Measurements from ENCODE around the gene SLC5A11. TPM values are rescaled to one million over a fixed set of nuclear protein-coding genes. Genes with fewer than 3 reads are reported as not detected.

SLC5A11 gene
- total and polyA plus RNA-seq, 2 of the 13 experiments (the other 11 are each of a cell fraction or from before 2014, with no cell fraction given): 1.2 to 3.3 TPM

GRCh38 chr16:24807301-24807700 lies 38.5 kb upstream of the SLC5A11 start (continued):
- TF ChIP-seq KIAA2018 (CRISPR knock-in tag; IDR thresholded peaks at IDR 0.05; ENCODE audit: borderline replicate concordance) (no peak), ELF3 (CRISPR knock-in tag; IDR thresholded peaks at IDR 0.05) (no peak), ZNF282 (IDR thresholded peaks at IDR 0.05; ENCODE audit: partially characterized antibody) (no peak), ZNF740 (CRISPR knock-in tag; IDR thresholded peaks at IDR 0.05) (no peak), ARID3A (IDR thresholded peaks at IDR 0.05; ENCODE audit: low read depth, low read length) (no peak), TARDBP (CRISPR knock-in tag; IDR thresholded peaks at IDR 0.05) (no peak), KLF9 (CRISPR knock-in tag; IDR thresholded peaks at IDR 0.05; ENCODE audit: low read depth) (no peak), ZNF205 (CRISPR knock-in tag; IDR thresholded peaks at IDR 0.05) (no peak)

Measured in HepG2 (cell line).